ENCODE data around the gene RBCK1. TPM values are rescaled to one million over a fixed set of nuclear protein-coding genes. Genes with fewer than 3 reads are reported as not detected.

RBCK1 gene
- total RNA-seq, 1 donor, result 104 TPM

GRCh38 chr20:460180-460579 lies 52.1 kb downstream of the RBCK1 start:
- Histone ChIP-seq H2AFZ (ENCODE audit: low read length) (no peak overlapping the region), H3K27me3 (ENCODE audit: insufficient read depth, low read length) (no peaks in the 10 kb centered on the region), H3K4me1 (ENCODE audit: insufficient read depth, low read length) (peaks cover 14% of the 10 kb centered on the region), H3K79me2 (ENCODE audit: insufficient read depth, low read length) (peaks cover 65% of the 10 kb centered on the region), H3K36me3 (ENCODE audit: insufficient read depth, low read length) (no peaks in the 10 kb centered on the region), H3K27ac (ENCODE audit: low read depth, low read length) (no peak overlapping the region), H3K4me3 (ENCODE audit: insufficient read depth, low read length) (peak overlapping the region; percentile 96), H3K9me3 (ENCODE audit: low read depth, low read length) (no peaks in the 10 kb centered on the region), H3K4me2 (ENCODE audit: insufficient read depth, low read length) (peak overlapping the region; percentile 91), H4K20me1 (ENCODE audit: insufficient read depth, low read length) (peaks cover 47% of the 10 kb centered on the region)
- no peak for TF ChIP-seq CTCF (IDR thresholded peaks at IDR 0.05; ENCODE audit: extremely low read depth, low read depth, low read length)
- no peak for DNase-seq (ENCODE audit: insufficient read length, low spot score, missing footprints)

- peaks cover 46% of the 10 kb centered on the region for H4K20me1 ChIP-seq (ENCODE audit: insufficient read depth, low read length)
- no peaks in the 10 kb centered on the region for H3K9me3 ChIP-seq (ENCODE audit: low read depth, low read length)
- H3K36me3 ChIP-seq (ENCODE audit: insufficient read depth, low read length), result no peaks in the 10 kb centered on the region
- H2AFZ ChIP-seq (ENCODE audit: low read length), result no peak overlapping the region
- H3K27me3 ChIP-seq (ENCODE audit: insufficient read depth, low read length), result no peaks in the 10 kb centered on the region
- peaks cover 14% of the 10 kb centered on the region for H3K4me1 ChIP-seq (ENCODE audit: insufficient read depth, low read length)
- peak overlapping the region; percentile 96 for H3K4me3 ChIP-seq (ENCODE audit: insufficient read depth, low read length)
- DNase-seq (ENCODE audit: insufficient read length, low spot score, missing footprints), result peak; percentile 90
- peaks cover 62% of the 10 kb centered on the region for H3K79me2 ChIP-seq (ENCODE audit: insufficient read depth, low read length)
- H3K4me2 ChIP-seq (ENCODE audit: insufficient read depth, low read length), result peak overlapping the region; percentile 91
- no peak overlapping the region for H3K27ac ChIP-seq (ENCODE audit: low read depth, low read length)
- no peak for TF ChIP-seq CTCF (IDR thresholded peaks at IDR 0.05; ENCODE audit: extremely low read depth, low read depth, low read length)
Observed at GRCh38 chr20:460707-461106, 52.6 kb downstream of the RBCK1 start.

- Histone ChIP-seq H3K36me3 (ENCODE audit: insufficient read depth, low read length) (no peaks in the 10 kb centered on the region), H3K27ac (ENCODE audit: low read depth, low read length) (peak overlapping the region; percentile 88), H3K79me2 (ENCODE audit: insufficient read depth, low read length) (peaks cover 54% of the 10 kb centered on the region), H3K4me1 (ENCODE audit: insufficient read depth, low read length) (peaks cover 14% of the 10 kb centered on the region), H3K9me3 (ENCODE audit: low read depth, low read length) (no peaks in the 10 kb centered on the region), H2AFZ (ENCODE audit: low read length) (peak overlapping the region; percentile 83), H3K4me3 (ENCODE audit: insufficient read depth, low read length) (peak overlapping the region; percentile 96), H4K20me1 (ENCODE audit: insufficient read depth, low read length) (peaks cover 41% of the 10 kb centered on the region), H3K27me3 (ENCODE audit: insufficient read depth, low read length) (peaks cover 3% of the 10 kb centered on the region), H3K4me2 (ENCODE audit: insufficient read depth, low read length) (peak overlapping the region; percentile 91)
- DNase-seq (ENCODE audit: insufficient read length, low spot score, missing footprints), result peak; percentile 95
- no peak for TF ChIP-seq CTCF (IDR thresholded peaks at IDR 0.05; ENCODE audit: extremely low read depth, low read depth, low read length)
Observed at GRCh38 chr20:461254-462198, 53.4 kb downstream of the RBCK1 start.
